ENCODE measurements around the gene ARHGAP10. TPM values are rescaled to one million over a fixed set of nuclear protein-coding genes. Genes with fewer than 3 reads are reported as not detected.
"Not testable (repeated sequence)": the region's sequence is repeated elsewhere in the genome, so short reads cannot be mapped to it uniquely, and the experiment has no call there.

ARHGAP10 gene
- total RNA-seq, 1 donor from 2014 or later: 28.0 TPM

DNA sequence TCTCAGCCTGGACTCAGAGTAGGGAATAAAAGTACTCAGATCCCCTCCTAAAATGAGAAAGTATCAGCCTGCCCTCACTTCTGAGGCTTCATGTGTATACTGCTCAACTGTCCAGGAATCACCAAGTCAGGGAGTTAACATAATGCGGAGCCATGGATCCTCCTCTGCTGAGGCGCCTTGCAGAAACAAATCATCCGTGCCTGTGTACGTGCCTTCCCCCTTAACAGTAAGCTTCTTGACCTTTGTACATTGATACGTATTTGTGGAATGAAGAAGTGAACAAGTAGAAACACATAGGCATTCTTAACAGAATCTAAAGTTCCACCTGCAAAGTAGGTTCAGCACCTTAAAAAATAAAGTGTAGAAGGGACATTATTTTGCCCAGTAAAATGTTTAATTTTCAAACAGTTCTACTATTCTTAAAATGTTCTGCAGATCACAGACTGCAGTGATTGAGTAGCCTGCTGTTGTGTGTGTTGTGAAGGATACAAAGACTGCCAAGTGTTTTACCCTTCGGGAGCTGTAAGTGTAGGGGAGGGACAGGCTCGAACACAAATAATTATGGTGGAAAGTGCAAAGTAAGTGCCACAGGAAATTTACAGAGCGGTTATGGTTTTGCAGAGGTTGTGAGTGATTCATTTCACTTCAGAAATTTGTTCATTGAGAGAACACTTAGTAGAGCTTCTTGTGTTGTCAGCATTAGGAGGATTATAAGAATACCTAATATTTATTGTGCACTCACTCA, 61.9 kb downstream of the ARHGAP10 start:
- Histone ChIP-seq H3K36me3 (ENCODE audit: insufficient read depth, low read length) (no peaks in the 10 kb centered on the region), H3K9me3 (ENCODE audit: insufficient read depth, low read depth, low read length) (no peaks in the 10 kb centered on the region), H3K27ac (ENCODE audit: low read depth, low read length) (no peak overlapping the region), H4K20me1 (ENCODE audit: insufficient read depth, low read length) (peaks cover 35% of the 10 kb centered on the region), H3K4me2 (ENCODE audit: low read length) (no peak overlapping the region), H3K4me3 (ENCODE audit: insufficient read depth, low read depth, low read length) (no peak overlapping the region), H3K79me2 (ENCODE audit: insufficient read depth, low read length) (peaks cover 63% of the 10 kb centered on the region), H3K4me1 (ENCODE audit: insufficient read depth, low read length) (peaks cover 4% of the 10 kb centered on the region), H2AFZ (ENCODE audit: low read depth, low read length) (no peak overlapping the region), H3K27me3 (ENCODE audit: insufficient read depth, low read length) (no peaks in the 10 kb centered on the region), H3K9ac (ENCODE audit: low read length) (no peak overlapping the region)
- Mint-ChIP-seq H3K36me3 (ENCODE audit: low read depth, unreplicated experiment) (peaks cover 2% of the 10 kb centered on the region), H3K9me3 (ENCODE audit: unreplicated experiment) (no peaks in the 10 kb centered on the region), H3K4me1 (ENCODE audit: low read depth, unreplicated experiment) (peaks cover 24% of the 10 kb centered on the region), H3K27me3 (ENCODE audit: low read depth, unreplicated experiment) (no peaks in the 10 kb centered on the region), H3K4me3 (ENCODE audit: unreplicated experiment) (peak overlapping the region; percentile 18), H3K27ac (ENCODE audit: unreplicated experiment) (peak overlapping the region; percentile 42)
- no peak for TF ChIP-seq EZH2 (IDR thresholded peaks at IDR 0.05; ENCODE audit: insufficient read depth, low read length)
- TF ChIP-seq, protein P1, sequence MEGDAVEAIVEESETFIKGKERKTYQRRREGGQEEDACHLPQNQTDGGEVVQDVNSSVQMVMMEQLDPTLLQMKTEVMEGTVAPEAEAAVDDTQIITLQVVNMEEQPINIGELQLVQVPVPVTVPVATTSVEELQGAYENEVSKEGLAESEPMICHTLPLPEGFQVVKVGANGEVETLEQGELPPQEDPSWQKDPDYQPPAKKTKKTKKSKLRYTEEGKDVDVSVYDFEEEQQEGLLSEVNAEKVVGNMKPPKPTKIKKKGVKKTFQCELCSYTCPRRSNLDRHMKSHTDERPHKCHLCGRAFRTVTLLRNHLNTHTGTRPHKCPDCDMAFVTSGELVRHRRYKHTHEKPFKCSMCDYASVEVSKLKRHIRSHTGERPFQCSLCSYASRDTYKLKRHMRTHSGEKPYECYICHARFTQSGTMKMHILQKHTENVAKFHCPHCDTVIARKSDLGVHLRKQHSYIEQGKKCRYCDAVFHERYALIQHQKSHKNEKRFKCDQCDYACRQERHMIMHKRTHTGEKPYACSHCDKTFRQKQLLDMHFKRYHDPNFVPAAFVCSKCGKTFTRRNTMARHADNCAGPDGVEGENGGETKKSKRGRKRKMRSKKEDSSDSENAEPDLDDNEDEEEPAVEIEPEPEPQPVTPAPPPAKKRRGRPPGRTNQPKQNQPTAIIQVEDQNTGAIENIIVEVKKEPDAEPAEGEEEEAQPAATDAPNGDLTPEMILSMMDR (IDR thresholded peaks at IDR 0.05; ENCODE audit: insufficient read depth, low read depth, low read length): no peak
- no peak for DNase-seq (ENCODE audit: low read depth)
- no peak for FAIRE-seq

DNA sequence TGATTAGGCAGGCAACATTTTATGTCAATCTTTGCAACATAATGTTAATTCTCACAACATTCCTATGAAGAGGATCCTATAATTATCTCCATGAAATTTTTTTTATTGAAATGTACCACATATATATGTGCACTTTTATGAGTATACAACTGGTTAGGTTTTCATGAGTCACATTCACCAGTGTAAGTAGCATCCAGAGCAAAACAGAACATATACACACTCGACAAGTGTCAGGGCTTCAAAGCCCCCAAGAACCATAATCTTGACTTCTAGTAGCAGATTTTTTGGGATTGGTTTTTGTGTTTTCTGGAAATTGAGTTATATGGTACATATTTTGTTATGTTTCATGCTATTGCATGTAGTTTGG, 62.4 kb downstream of the ARHGAP10 start:
- H2AFZ ChIP-seq (ENCODE audit: low read depth, low read length): no peak overlapping the region
- H3K4me1 ChIP-seq (ENCODE audit: insufficient read depth, low read length): peaks cover 4% of the 10 kb centered on the region
- H3K27ac ChIP-seq (ENCODE audit: low read depth, low read length): no peak overlapping the region
- Mint-ChIP-seq H3K27ac (ENCODE audit: unreplicated experiment) (no peak overlapping the region), H3K36me3 (ENCODE audit: low read depth, unreplicated experiment) (peaks cover 2% of the 10 kb centered on the region), H3K9me3 (ENCODE audit: unreplicated experiment) (no peaks in the 10 kb centered on the region), H3K27me3 (ENCODE audit: low read depth, unreplicated experiment) (no peaks in the 10 kb centered on the region), H3K4me3 (ENCODE audit: unreplicated experiment) (no peak overlapping the region), H3K4me1 (ENCODE audit: low read depth, unreplicated experiment) (peaks cover 22% of the 10 kb centered on the region)
- H3K4me3 ChIP-seq (ENCODE audit: insufficient read depth, low read depth, low read length): no peak overlapping the region
- no peaks in the 10 kb centered on the region for H3K27me3 ChIP-seq (ENCODE audit: insufficient read depth, low read length)
- no peaks in the 10 kb centered on the region for H3K9me3 ChIP-seq (ENCODE audit: insufficient read depth, low read depth, low read length)
- DNase-seq (ENCODE audit: low read depth) (no peak), FAIRE-seq (no peak)
- no peaks in the 10 kb centered on the region for H3K36me3 ChIP-seq (ENCODE audit: insufficient read depth, low read length)
- H3K79me2 ChIP-seq (ENCODE audit: insufficient read depth, low read length): peaks cover 61% of the 10 kb centered on the region
- H3K9ac ChIP-seq (ENCODE audit: low read length): no peak overlapping the region
- peaks cover 37% of the 10 kb centered on the region for H4K20me1 ChIP-seq (ENCODE audit: insufficient read depth, low read length)
- no peak overlapping the region for H3K4me2 ChIP-seq (ENCODE audit: low read length)
- TF ChIP-seq, protein P1 (IDR thresholded peaks at IDR 0.05; ENCODE audit: insufficient read depth, low read depth, low read length): no peak
- no peak for TF ChIP-seq EZH2 (IDR thresholded peaks at IDR 0.05; ENCODE audit: insufficient read depth, low read length)

DNA sequence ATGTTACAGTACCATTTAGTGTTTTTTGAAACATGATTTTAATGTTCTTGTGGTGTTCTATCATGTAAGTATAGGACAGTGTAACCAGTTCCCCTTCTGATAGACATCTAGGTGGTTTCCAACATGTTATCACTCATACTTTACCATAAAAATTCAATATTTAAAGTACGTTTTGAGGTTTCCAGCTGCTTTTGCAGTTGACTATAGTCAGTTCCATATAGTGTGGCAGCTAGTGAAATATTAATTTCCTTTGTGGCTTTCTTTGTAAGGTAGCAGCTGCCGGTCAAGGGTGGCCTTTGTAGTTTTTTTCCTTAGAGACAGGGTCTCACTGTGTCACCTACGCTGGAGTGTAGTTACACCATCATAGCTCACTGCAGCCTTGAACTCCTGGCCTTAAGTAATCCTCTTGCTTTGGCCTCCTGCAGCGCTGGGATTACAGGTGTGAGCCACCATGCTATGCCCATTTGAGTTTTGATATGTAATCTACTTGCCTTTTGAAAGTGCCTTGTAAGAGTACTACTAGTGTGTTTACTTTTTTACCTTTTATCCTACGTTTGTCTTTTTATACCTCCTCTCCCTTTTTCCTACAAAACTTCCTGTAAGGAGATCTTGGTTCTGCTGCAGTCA, 63.0 kb downstream of the ARHGAP10 start:
- H3K79me2 ChIP-seq (ENCODE audit: insufficient read depth, low read length): peaks cover 62% of the 10 kb centered on the region
- TF ChIP-seq, protein P1 (IDR thresholded peaks at IDR 0.05; ENCODE audit: insufficient read depth, low read depth, low read length): no peak
- TF ChIP-seq EZH2 (IDR thresholded peaks at IDR 0.05; ENCODE audit: insufficient read depth, low read length): no peak
- H3K4me1 ChIP-seq (ENCODE audit: insufficient read depth, low read length): peaks cover 4% of the 10 kb centered on the region
- DNase-seq (ENCODE audit: low read depth): no peak
- no peaks in the 10 kb centered on the region for H3K9me3 Mint-ChIP-seq (ENCODE audit: unreplicated experiment)
- no peaks in the 10 kb centered on the region for H3K27me3 Mint-ChIP-seq (ENCODE audit: low read depth, unreplicated experiment)
- peaks cover 43% of the 10 kb centered on the region for H4K20me1 ChIP-seq (ENCODE audit: insufficient read depth, low read length)
- H3K4me2 ChIP-seq (ENCODE audit: low read length): no peak overlapping the region
- H3K9ac ChIP-seq (ENCODE audit: low read length): no peak overlapping the region
- H3K4me3 Mint-ChIP-seq (ENCODE audit: unreplicated experiment): no peak overlapping the region
- no peak overlapping the region for H3K27ac ChIP-seq (ENCODE audit: low read depth, low read length)
- no peaks in the 10 kb centered on the region for H3K9me3 ChIP-seq (ENCODE audit: insufficient read depth, low read depth, low read length)
- H3K36me3 Mint-ChIP-seq (ENCODE audit: low read depth, unreplicated experiment): peaks cover 2% of the 10 kb centered on the region
- H3K4me3 ChIP-seq (ENCODE audit: insufficient read depth, low read depth, low read length): no peak overlapping the region
- no peak overlapping the region for H3K27ac Mint-ChIP-seq (ENCODE audit: unreplicated experiment)
- no peaks in the 10 kb centered on the region for H3K27me3 ChIP-seq (ENCODE audit: insufficient read depth, low read length)
- H3K36me3 ChIP-seq (ENCODE audit: insufficient read depth, low read length): no peaks in the 10 kb centered on the region
- H2AFZ ChIP-seq (ENCODE audit: low read depth, low read length): no peak overlapping the region
- peaks cover 28% of the 10 kb centered on the region for H3K4me1 Mint-ChIP-seq (ENCODE audit: low read depth, unreplicated experiment)
- FAIRE-seq: no peak

DNA sequence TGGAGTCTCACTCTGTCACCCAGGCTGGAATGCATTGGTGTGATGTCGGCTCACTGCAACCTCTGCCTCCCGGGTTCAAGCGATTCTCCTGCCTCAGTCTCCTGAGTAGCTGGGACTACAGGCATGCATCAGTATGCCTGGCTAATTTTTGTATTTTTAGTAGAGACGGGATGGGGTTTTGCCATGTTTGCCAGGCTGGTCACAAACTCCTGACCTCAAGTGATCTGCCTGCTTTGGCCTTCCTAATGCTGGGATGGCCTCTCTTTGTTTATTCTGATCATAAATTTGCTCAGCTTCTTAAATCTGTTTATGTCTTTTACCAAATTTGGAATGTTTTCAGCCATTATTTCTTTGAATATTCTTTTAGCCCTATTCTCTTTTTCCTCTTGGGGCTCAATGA, 67.2 kb downstream of the ARHGAP10 start:
- H2AFZ ChIP-seq (ENCODE audit: low read depth, low read length); H3K27ac Mint-ChIP-seq (ENCODE audit: unreplicated experiment); H3K4me3 ChIP-seq (ENCODE audit: insufficient read depth, low read depth, low read length); H3K4me3 Mint-ChIP-seq (ENCODE audit: unreplicated experiment); H3K4me1 ChIP-seq (ENCODE audit: insufficient read depth, low read length); H3K9ac ChIP-seq (ENCODE audit: low read length); H3K27ac ChIP-seq (ENCODE audit: low read depth, low read length); H3K9me3 ChIP-seq (ENCODE audit: insufficient read depth, low read depth, low read length); H3K36me3 ChIP-seq (ENCODE audit: insufficient read depth, low read length); H3K36me3 Mint-ChIP-seq (ENCODE audit: low read depth, unreplicated experiment); H3K27me3 Mint-ChIP-seq (ENCODE audit: low read depth, unreplicated experiment); FAIRE-seq; H3K9me3 Mint-ChIP-seq (ENCODE audit: unreplicated experiment); DNase-seq (ENCODE audit: low read depth); H3K27me3 ChIP-seq (ENCODE audit: insufficient read depth, low read length); H3K4me2 ChIP-seq (ENCODE audit: low read length): not testable (repeated sequence)
- peaks cover 55% of the 10 kb centered on the region for H4K20me1 ChIP-seq (ENCODE audit: insufficient read depth, low read length)
- peaks cover 21% of the 10 kb centered on the region for H3K4me1 Mint-ChIP-seq (ENCODE audit: low read depth, unreplicated experiment)
- H3K79me2 ChIP-seq (ENCODE audit: insufficient read depth, low read length): peaks cover 65% of the 10 kb centered on the region

Data from astrocyte (in vitro differentiated cells and primary cell).